Stomach smooth muscle (tissue), 2 donors: ENCODE measurements around the gene ZNF90.
"Not testable (repeated sequence)": the region's sequence is repeated elsewhere in the genome, so short reads cannot be mapped to it uniquely, and the experiment has no call there.

Experiments used
- H3K27ac ChIP-seq: one replicate; pipeline ENCODE4 v1.7.0; 2013; ENCODE audit warnings: mild to moderate bottlenecking, low read length, inconsistent platforms
- H3K27me3 ChIP-seq, 2 donors: one replicate each; pipeline ENCODE4 v1.7.0; 2013; ENCODE audit warnings: low read length in 2 of 2; ENCODE audit not compliant: insufficient read depth in 2 of 2, control insufficient read depth in 1 of 2
- H3K36me3 ChIP-seq, 2 donors: one replicate each; pipeline ENCODE4 v1.7.0; 2013; ENCODE audit warnings: low read length in 2 of 2; ENCODE audit not compliant: control insufficient read depth in 2 of 2, insufficient read depth in 2 of 2
- H3K4me1 ChIP-seq: one replicate; pipeline ENCODE4 v1.7.0; 2013; ENCODE audit warnings: low read length; ENCODE audit not compliant: control insufficient read depth, insufficient read depth
- H3K4me3 ChIP-seq, 2 donors: one replicate each; pipeline ENCODE4 v1.7.0; 2013; ENCODE audit warnings: low read length in 2 of 2
- H3K9ac ChIP-seq, 2 donors: one replicate each; pipeline ENCODE4 v1.7.0; 2013; ENCODE audit warnings: low read length in 2 of 2, mild to moderate bottlenecking in 1 of 2
- H3K9me3 ChIP-seq, 2 donors: one replicate each; pipeline ENCODE4 v1.7.0; 2013; ENCODE audit warnings: low read length in 2 of 2; ENCODE audit not compliant: control insufficient read depth in 2 of 2
- donor health status: healthy.
- donor health status: Pancreatic carcinoma.

Gene ZNF90

DNA sequence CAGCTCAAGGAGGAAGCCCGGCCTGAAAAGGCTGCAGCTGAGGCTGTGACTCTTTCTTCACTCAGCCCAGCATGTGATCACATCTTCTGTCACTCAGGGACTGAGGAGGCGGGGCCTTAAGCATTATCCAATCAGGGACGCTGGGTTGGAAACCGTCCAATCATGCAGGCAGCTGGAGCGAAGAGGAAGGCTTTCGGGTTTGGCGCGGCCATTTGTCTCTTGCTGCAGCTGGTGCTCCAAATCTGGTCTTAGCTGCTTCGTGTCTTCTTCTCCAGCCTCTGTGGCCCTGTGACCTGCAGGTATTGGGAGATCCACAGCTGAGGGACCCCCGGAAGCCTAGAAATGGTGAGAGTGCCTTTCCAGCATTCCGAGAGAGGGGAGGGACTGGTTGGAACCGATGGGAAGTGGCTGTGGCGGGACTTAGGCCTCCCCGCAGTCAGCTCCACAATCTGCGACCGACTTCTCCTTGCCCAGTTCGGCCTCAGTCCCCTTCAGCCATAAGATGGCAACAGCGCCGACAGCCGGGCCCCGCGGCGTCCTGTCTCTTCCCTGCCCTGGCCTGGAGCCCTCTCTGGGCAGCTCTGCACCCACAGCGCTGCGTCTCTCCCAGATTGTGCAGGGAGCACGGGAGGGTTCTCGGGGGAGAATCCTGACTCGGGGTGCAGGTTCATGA, at the start of gene ZNF90:
Gene ZNF90 (plus strand): TSS at position 210 of the 673 bp plus-strand sequence. CDS start 133 bp downstream, at position 343.
- no peaks in the 10 kb centered on the region for H3K27me3 ChIP-seq
- peak within 1 kb of the TSS; percentile 81 to 95 for H3K4me3 ChIP-seq
- no peak within 1 kb of the TSS for H3K27ac ChIP-seq
- H3K4me1 ChIP-seq: peaks cover 10% of the 10 kb centered on the region
- H3K9ac ChIP-seq: peak within 1 kb of the TSS; percentile 62 to 66
- H3K9me3 ChIP-seq: no peaks in the 10 kb centered on the region
- H3K36me3 ChIP-seq: no peaks in the 10 kb centered on the region

GRCh38 chr19:20028611-20029010, 49.2 kb upstream of the ZNF90 start:
- H3K9ac ChIP-seq: no peak overlapping the region
- H3K27ac ChIP-seq: no peak overlapping the region
- no peaks in the 10 kb centered on the region for H3K4me1 ChIP-seq
- H3K36me3 ChIP-seq: peaks cover 3 to 6% of the 10 kb centered on the region in 2 donors
- H3K4me3 ChIP-seq: no peak overlapping the region
- H3K9me3 ChIP-seq: no peaks in the 10 kb centered on the region
- no peaks in the 10 kb centered on the region for H3K27me3 ChIP-seq

- Histone ChIP-seq H3K9ac (no peak overlapping the region), H3K27me3 (no peaks in the 10 kb centered on the region), H3K4me3 (no peak overlapping the region), H3K9me3 (no peaks in the 10 kb centered on the region), H3K36me3 (peaks cover 3 to 4% of the 10 kb centered on the region in 2 donors), H3K4me1 (no peaks in the 10 kb centered on the region), H3K27ac (no peak overlapping the region)
Observed at GRCh38 chr19:20035935-20036334, 41.9 kb upstream of the ZNF90 start.

DNA sequence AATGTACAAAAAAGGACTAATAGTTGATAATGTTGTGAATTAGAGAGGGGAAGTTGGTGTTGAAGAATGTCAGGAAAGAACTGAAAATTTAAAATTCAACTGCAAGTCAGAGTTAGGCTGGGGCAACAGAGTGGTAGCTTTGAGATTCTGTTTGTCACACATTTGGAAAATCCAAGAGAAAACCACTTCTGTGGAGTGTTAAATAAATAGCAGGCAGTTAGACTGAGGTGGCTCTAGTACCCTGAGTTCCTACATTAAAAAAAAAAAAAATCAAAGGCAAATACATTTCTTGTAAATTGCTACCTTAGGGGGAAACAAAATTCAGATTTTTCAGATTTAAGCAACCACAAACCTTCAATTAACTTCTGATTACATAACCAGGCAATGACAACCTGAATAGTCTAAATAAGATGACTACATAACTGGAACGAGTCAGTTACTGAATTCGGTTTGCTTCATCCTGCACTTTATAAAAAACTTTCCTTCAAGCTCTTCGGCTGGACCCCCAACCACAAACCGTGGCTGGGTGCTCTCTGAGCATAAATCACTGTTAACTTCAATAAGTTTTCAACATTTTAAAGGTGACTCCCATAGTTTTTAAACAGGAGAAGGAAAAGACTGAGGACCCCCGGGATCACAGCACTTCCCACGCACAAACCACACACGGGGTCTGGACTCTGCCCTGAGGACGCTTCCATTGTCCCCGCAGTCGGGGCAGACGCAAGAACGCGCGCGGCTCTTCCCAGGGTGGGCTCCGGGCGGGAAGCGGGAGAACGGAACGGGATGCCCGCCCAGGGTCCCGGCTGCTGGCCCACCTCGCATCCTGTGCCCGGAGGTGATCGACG, 39.2 kb upstream of the ZNF90 start:
- Histone ChIP-seq H3K27me3 (no peaks in the 10 kb centered on the region), H3K36me3 (peaks cover 0 to 2% of the 10 kb centered on the region in 2 donors), H3K27ac (peak overlapping the region; percentile 58), H3K9ac (peak overlapping the region; percentile 65 to 72), H3K9me3 (no peaks in the 10 kb centered on the region), H3K4me1 (no peaks in the 10 kb centered on the region), H3K4me3 (peak overlapping the region; percentile 83 to 99)

DNA sequence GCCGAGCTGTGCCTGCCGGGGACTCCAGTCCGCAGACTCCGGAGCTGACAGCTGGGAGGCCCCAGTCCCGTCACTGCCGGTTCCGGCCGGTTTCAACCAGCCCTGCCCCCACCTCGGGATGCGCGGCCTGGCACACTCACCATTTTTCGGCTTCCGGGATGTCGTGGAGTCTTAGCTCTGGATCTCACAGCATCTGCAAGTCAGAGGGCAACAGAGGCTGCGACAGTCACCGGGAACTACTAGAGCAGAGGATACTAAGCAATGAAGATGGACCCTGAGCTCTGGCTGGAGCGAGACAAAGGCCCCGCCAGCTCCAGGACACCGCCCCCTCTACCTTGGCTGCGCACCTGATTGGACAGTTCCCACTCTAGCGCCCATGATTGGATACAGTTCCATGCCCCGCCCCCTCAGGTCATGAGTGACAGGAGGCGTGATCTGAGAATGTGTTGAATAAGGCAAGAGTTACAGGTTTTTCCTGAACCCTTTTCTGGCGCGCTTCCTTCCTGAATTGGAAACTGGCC, 38.5 kb upstream of the ZNF90 start, which contains the start of gene ZNF682:
Gene ZNF682 (minus strand): TSS at position 303 of the 521 bp plus-strand sequence. CDS start 160 bp downstream, at position 143.
- Histone ChIP-seq H3K27ac (peak within 1 kb of the TSS; percentile 58), H3K36me3 (no peaks in the 10 kb centered on the region), H3K4me3 (peak within 1 kb of the TSS; percentile 83 to 99), H3K27me3 (no peaks in the 10 kb centered on the region), H3K9me3 (no peaks in the 10 kb centered on the region), H3K4me1 (no peaks in the 10 kb centered on the region), H3K9ac (peak within 1 kb of the TSS; percentile 65 to 72)

DNA sequence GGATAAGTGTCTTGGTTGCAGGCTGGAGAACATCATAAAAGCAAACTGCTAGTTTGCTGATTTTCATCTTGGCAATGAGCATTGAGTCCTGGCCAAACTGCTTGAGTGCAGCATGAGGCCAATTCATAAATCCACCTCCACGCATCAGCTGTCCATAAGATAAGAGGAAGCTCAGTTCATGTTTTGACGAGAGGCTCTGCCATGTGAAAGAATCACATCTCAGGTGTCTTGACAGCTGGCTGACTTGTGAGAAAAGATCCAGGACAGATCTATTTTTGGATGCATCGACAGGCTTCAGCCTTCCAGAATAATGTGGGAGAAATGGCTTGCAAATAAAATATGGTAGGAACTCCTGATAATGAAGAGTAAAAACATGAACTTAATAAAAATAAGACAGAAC, 33.1 kb upstream of the ZNF90 start:
- H3K4me1 ChIP-seq: no peaks in the 10 kb centered on the region
- no peak overlapping the region for H3K27ac ChIP-seq
- H3K27me3 ChIP-seq: peaks cover 0 to 2% of the 10 kb centered on the region in 2 donors
- H3K9ac ChIP-seq: no peak overlapping the region
- no peaks in the 10 kb centered on the region for H3K36me3 ChIP-seq
- H3K4me3 ChIP-seq: no peak overlapping the region
- no peaks in the 10 kb centered on the region for H3K9me3 ChIP-seq

DNA sequence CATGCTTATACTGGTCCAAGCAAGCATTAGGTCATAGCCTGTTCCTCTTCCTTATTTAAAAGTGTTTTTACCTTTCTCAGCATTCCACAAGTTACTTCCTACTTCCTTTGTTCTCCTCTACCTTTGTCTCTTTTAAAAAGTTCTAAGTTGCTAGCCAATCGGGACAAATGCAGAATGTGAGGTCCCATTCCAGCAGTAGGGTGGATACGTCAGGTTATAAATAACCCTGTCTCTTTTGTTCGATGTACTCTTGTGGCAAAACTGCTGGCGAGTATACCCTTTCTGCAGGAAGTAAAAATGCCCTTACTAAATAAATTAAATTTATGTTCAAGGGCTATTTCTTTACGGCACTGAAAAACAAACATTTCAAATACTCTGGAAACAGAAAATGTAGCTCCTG, 32.1 kb upstream of the ZNF90 start:
- not testable (repeated sequence) for H3K4me1 ChIP-seq, H3K4me3 ChIP-seq, H3K36me3 ChIP-seq, H3K9me3 ChIP-seq, H3K27ac ChIP-seq, H3K9ac ChIP-seq, H3K27me3 ChIP-seq

DNA sequence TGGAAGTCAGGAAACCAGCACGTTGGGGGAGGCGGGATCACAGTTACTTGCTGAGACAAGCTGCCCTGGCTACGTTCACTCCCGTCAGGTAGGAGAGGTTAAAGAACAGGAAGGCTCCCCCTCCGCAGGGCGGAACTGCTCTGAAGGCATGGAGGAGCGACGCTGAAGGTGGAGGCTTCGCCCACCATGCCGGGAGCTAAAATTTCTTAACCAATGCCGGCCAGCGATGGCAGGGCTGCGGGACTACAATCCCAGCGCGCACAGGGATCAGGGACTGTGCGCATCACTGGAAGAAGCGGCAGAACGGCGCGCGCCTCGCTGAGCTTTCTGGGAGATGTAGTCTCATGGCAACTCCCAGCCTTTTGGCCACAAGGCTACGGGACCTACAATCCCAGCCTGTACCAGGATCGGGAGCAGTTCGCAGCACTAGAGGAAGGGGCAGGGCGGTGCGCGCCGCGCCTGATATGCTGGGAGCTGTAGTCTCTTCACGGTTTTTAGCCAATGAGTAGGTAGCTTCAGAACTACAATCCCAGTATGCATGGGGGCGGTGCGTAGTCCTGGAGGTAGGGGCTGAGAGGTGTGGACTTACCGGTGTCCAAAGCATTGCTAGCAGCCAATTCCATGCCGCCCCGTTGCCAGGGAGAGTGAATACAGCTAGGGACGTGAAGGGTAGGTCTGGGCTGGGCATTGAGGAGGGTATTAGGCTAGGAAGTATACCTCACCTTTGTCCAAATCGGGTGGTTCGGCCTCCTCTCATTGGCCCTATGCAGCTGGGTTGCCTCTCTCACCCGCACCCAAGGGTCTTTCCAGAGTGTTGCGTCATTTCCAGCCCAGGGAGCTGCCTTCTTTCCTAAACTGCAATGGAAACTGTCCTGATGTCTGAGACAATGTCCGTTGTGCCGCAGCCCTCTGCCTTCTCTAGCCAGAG, 25.7 kb upstream of the ZNF90 start:
- peaks cover 5% of the 10 kb centered on the region for H3K4me1 ChIP-seq
- no peaks in the 10 kb centered on the region for H3K27me3 ChIP-seq
- no peaks in the 10 kb centered on the region for H3K9me3 ChIP-seq
- peak overlapping the region; percentile 93 to 100 for H3K4me3 ChIP-seq
- peak overlapping the region; percentile 73 to 91 for H3K9ac ChIP-seq
- peak overlapping the region; percentile 67 for H3K27ac ChIP-seq
- H3K36me3 ChIP-seq: no peaks in the 10 kb centered on the region

- H3K4me3 ChIP-seq, H3K27ac ChIP-seq, H3K9ac ChIP-seq, H3K36me3 ChIP-seq, H3K27me3 ChIP-seq, H3K9me3 ChIP-seq, H3K4me1 ChIP-seq: not testable (repeated sequence)
Observed at GRCh38 chr19:20058738-20059137, 19.1 kb upstream of the ZNF90 start.

DNA sequence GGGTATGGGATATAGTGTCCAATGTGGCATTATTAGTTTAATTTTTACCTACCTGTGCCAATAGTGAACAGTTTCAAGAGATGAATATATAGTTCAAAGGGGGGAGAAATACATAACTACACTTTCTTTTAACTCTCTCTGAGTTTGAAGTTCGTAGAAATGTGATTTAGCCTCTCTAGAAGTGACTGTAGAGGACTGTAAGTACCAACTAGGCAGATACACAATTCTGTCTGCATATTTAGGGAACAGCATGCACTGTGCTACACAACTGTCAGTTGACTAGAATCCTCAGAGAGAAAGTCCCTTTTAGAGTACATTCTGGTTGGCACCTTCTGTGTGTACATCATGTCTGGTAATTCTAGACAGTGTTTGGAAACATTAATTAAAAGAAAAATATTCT, 17.5 kb upstream of the ZNF90 start:
- Histone ChIP-seq H3K36me3 (no peaks in the 10 kb centered on the region), H3K4me1 (no peaks in the 10 kb centered on the region), H3K9ac (no peak overlapping the region), H3K27ac (no peak overlapping the region), H3K4me3 (no peak overlapping the region), H3K27me3 (no peaks in the 10 kb centered on the region), H3K9me3 (no peaks in the 10 kb centered on the region)
